ENCODE measurements around the gene TIGAR.
A peak's percentile ranks its signal among the peaks of the same experiment; 100 is the strongest.

TIGAR gene

GRCh38 chr12:4292341-4293073 lies 28.5 kb upstream of the TIGAR start:
- no peaks in the 10 kb centered on the region for H3K9me3 ChIP-seq (ENCODE audit: control insufficient read depth, insufficient read depth, low read depth, low read length)
- peaks cover 93% of the 10 kb centered on the region for H3K36me3 ChIP-seq (ENCODE audit: control insufficient read depth, insufficient read depth, low read length)
- peaks cover 7% of the 10 kb centered on the region; the same call in 1 of the 2 replicates for H3K4me1 ChIP-seq (ENCODE audit: control insufficient read depth, insufficient read depth, low read length)
- H3K9ac ChIP-seq (ENCODE audit: low read length), result no peak overlapping the region
- no peak overlapping the region for H3K27ac ChIP-seq (ENCODE audit: low read depth, low read length)
- no peaks in the 10 kb centered on the region for H3K27me3 ChIP-seq (ENCODE audit: control insufficient read depth, insufficient read depth, low read length)
- no peak overlapping the region for H3K4me3 ChIP-seq (ENCODE audit: low read depth, low read length)

GRCh38 chr12:4293299-4293965 lies 27.6 kb upstream of the TIGAR start:
- H3K27ac ChIP-seq (ENCODE audit: low read depth, low read length), result no peak overlapping the region
- H3K9ac ChIP-seq (ENCODE audit: low read length), result no peak overlapping the region
- H3K4me1 ChIP-seq (ENCODE audit: control insufficient read depth, insufficient read depth, low read length), result peaks cover 7% of the 10 kb centered on the region; the same call in 1 of the 2 replicates
- H3K27me3 ChIP-seq (ENCODE audit: control insufficient read depth, insufficient read depth, low read length), result no peaks in the 10 kb centered on the region
- H3K4me3 ChIP-seq (ENCODE audit: low read depth, low read length), result no peak overlapping the region
- no peaks in the 10 kb centered on the region for H3K9me3 ChIP-seq (ENCODE audit: control insufficient read depth, insufficient read depth, low read depth, low read length)
- H3K36me3 ChIP-seq (ENCODE audit: control insufficient read depth, insufficient read depth, low read length), result peaks cover 93% of the 10 kb centered on the region

- no peaks in the 10 kb centered on the region for H3K27me3 ChIP-seq (ENCODE audit: control insufficient read depth, insufficient read depth, low read length)
- H3K27ac ChIP-seq (ENCODE audit: low read depth, low read length), result no peak overlapping the region
- H3K9me3 ChIP-seq (ENCODE audit: control insufficient read depth, insufficient read depth, low read depth, low read length), result no peaks in the 10 kb centered on the region
- no peak overlapping the region for H3K4me3 ChIP-seq (ENCODE audit: low read depth, low read length)
- H3K9ac ChIP-seq (ENCODE audit: low read length), result no peak overlapping the region
- peaks cover 7% of the 10 kb centered on the region; the same call in 1 of the 2 replicates for H3K4me1 ChIP-seq (ENCODE audit: control insufficient read depth, insufficient read depth, low read length)
- peaks cover 92% of the 10 kb centered on the region for H3K36me3 ChIP-seq (ENCODE audit: control insufficient read depth, insufficient read depth, low read length)
Observed at GRCh38 chr12:4293966-4294505, 27.0 kb upstream of the TIGAR start.

- Histone ChIP-seq H3K9ac (ENCODE audit: low read length) (no peak overlapping the region), H3K27ac (ENCODE audit: low read depth, low read length) (no peak overlapping the region), H3K4me1 (ENCODE audit: control insufficient read depth, insufficient read depth, low read length) (peaks cover 7% of the 10 kb centered on the region; the same call in 1 of the 2 replicates), H3K9me3 (ENCODE audit: control insufficient read depth, insufficient read depth, low read depth, low read length) (no peaks in the 10 kb centered on the region), H3K27me3 (ENCODE audit: control insufficient read depth, insufficient read depth, low read length) (no peaks in the 10 kb centered on the region), H3K4me3 (ENCODE audit: low read depth, low read length) (no peak overlapping the region), H3K36me3 (ENCODE audit: control insufficient read depth, insufficient read depth, low read length) (peaks cover 91% of the 10 kb centered on the region)
Observed at GRCh38 chr12:4296751-4297150, 24.3 kb upstream of the TIGAR start.

GRCh38 chr12:4297617-4298016 lies 23.4 kb upstream of the TIGAR start:
- Histone ChIP-seq H3K27ac (ENCODE audit: low read depth, low read length) (no peak overlapping the region), H3K9me3 (ENCODE audit: control insufficient read depth, insufficient read depth, low read depth, low read length) (no peaks in the 10 kb centered on the region), H3K4me1 (ENCODE audit: control insufficient read depth, insufficient read depth, low read length) (peaks cover 7% of the 10 kb centered on the region; the same call in 1 of the 2 replicates), H3K27me3 (ENCODE audit: control insufficient read depth, insufficient read depth, low read length) (no peaks in the 10 kb centered on the region), H3K9ac (ENCODE audit: low read length) (no peak overlapping the region), H3K4me3 (ENCODE audit: low read depth, low read length) (no peak overlapping the region), H3K36me3 (ENCODE audit: control insufficient read depth, insufficient read depth, low read length) (peaks cover 91% of the 10 kb centered on the region)

GRCh38 chr12:4300883-4301282 lies 20.1 kb upstream of the TIGAR start:
- no peak overlapping the region for H3K9ac ChIP-seq (ENCODE audit: low read length)
- H3K4me3 ChIP-seq (ENCODE audit: low read depth, low read length), result no peak overlapping the region
- H3K36me3 ChIP-seq (ENCODE audit: control insufficient read depth, insufficient read depth, low read length), result peaks cover 91% of the 10 kb centered on the region
- no peak overlapping the region for H3K27ac ChIP-seq (ENCODE audit: low read depth, low read length)
- no peaks in the 10 kb centered on the region for H3K4me1 ChIP-seq (ENCODE audit: control insufficient read depth, insufficient read depth, low read length)
- no peaks in the 10 kb centered on the region for H3K27me3 ChIP-seq (ENCODE audit: control insufficient read depth, insufficient read depth, low read length)
- H3K9me3 ChIP-seq (ENCODE audit: control insufficient read depth, insufficient read depth, low read depth, low read length), result no peaks in the 10 kb centered on the region

GRCh38 chr12:4301932-4302501 lies 19.0 kb upstream of the TIGAR start:
- Histone ChIP-seq H3K4me3 (ENCODE audit: low read depth, low read length) (no peak overlapping the region), H3K36me3 (ENCODE audit: control insufficient read depth, insufficient read depth, low read length) (peaks cover 80% of the 10 kb centered on the region), H3K27me3 (ENCODE audit: control insufficient read depth, insufficient read depth, low read length) (no peaks in the 10 kb centered on the region), H3K4me1 (ENCODE audit: control insufficient read depth, insufficient read depth, low read length) (peaks cover 7% of the 10 kb centered on the region), H3K27ac (ENCODE audit: low read depth, low read length) (no peak overlapping the region), H3K9me3 (ENCODE audit: control insufficient read depth, insufficient read depth, low read depth, low read length) (no peaks in the 10 kb centered on the region), H3K9ac (ENCODE audit: low read length) (no peak overlapping the region)

- Histone ChIP-seq H3K36me3 (ENCODE audit: control insufficient read depth, insufficient read depth, low read length) (peaks cover 76% of the 10 kb centered on the region), H3K27ac (ENCODE audit: low read depth, low read length) (no peak overlapping the region), H3K4me3 (ENCODE audit: low read depth, low read length) (no peak overlapping the region), H3K4me1 (ENCODE audit: control insufficient read depth, insufficient read depth, low read length) (peaks cover 13% of the 10 kb centered on the region), H3K27me3 (ENCODE audit: control insufficient read depth, insufficient read depth, low read length) (no peaks in the 10 kb centered on the region), H3K9ac (ENCODE audit: low read length) (no peak overlapping the region), H3K9me3 (ENCODE audit: control insufficient read depth, insufficient read depth, low read depth, low read length) (no peaks in the 10 kb centered on the region)
Observed at GRCh38 chr12:4302881-4303280, 18.1 kb upstream of the TIGAR start.

- Histone ChIP-seq H3K9me3 (ENCODE audit: control insufficient read depth, insufficient read depth, low read depth, low read length) (no peaks in the 10 kb centered on the region), H3K27ac (ENCODE audit: low read depth, low read length) (no peak overlapping the region), H3K9ac (ENCODE audit: low read length) (no peak overlapping the region), H3K4me1 (ENCODE audit: control insufficient read depth, insufficient read depth, low read length) (peaks cover 19% of the 10 kb centered on the region), H3K4me3 (ENCODE audit: low read depth, low read length) (no peak overlapping the region), H3K36me3 (ENCODE audit: control insufficient read depth, insufficient read depth, low read length) (peaks cover 67% of the 10 kb centered on the region), H3K27me3 (ENCODE audit: control insufficient read depth, insufficient read depth, low read length) (no peaks in the 10 kb centered on the region)
Observed at GRCh38 chr12:4303750-4304149, 17.3 kb upstream of the TIGAR start.

- Histone ChIP-seq H3K36me3 (ENCODE audit: control insufficient read depth, insufficient read depth, low read length) (peaks cover 29% of the 10 kb centered on the region), H3K9me3 (ENCODE audit: control insufficient read depth, insufficient read depth, low read depth, low read length) (no peaks in the 10 kb centered on the region), H3K27me3 (ENCODE audit: control insufficient read depth, insufficient read depth, low read length) (no peaks in the 10 kb centered on the region), H3K4me1 (ENCODE audit: control insufficient read depth, insufficient read depth, low read length) (peaks cover 19% of the 10 kb centered on the region), H3K27ac (ENCODE audit: low read depth, low read length) (no peak overlapping the region; the same call in 1 of the 2 replicates), H3K4me3 (ENCODE audit: low read depth, low read length) (peak overlapping the region; percentile 51), H3K9ac (ENCODE audit: low read length) (peak overlapping the region; percentile 73)
Observed at GRCh38 chr12:4307593-4308333, 13.2 kb upstream of the TIGAR start.

Data from HUES6 (cell line).